MM.1S (cell line): Measurements from ENCODE around the gene BMPR1A.

Source experiments
- CTCF ChIP-seq: fragments of 300-600 bp; sonication (generic); IDR thresholded peaks from 2 replicates; pipeline ENCODE4 v1.5.1; 2016; ENCODE audit warnings: antibody characterized with exemption, low read length, mixed read lengths
- EZH2 ChIP-seq: fragments of 300-600 bp; sonication (generic); optimal IDR thresholded peaks from 2 replicates; pipeline ENCODE3; 2017; ENCODE audit warnings: low read depth, mild to moderate bottlenecking, antibody characterized with exemption, low read length, mixed read lengths
- EZH2phosphoT487 ChIP-seq: fragments of 300-600 bp; sonication (generic); IDR thresholded peaks from 2 replicates; pipeline ENCODE4 v1.6.1; 2018; ENCODE audit warnings: antibody characterized with exemption, low read length

GRCh38 chr10:86965986-86966654, 209.7 kb downstream of the BMPR1A start:
- TF ChIP-seq CTCF (no peak), EZH2phosphoT487 (no peak), EZH2 (no peak)
